H1 (cell line): ENCODE results near the gene INHBC.
A peak's percentile ranks its signal among the peaks of the same experiment; 100 is the strongest.

Experiments used
- CBX5 ChIP-seq: fragments of 300-800, 300-1000 bp; sonication (generic); IDR thresholded peaks from 2 replicates; pipeline ENCODE4 v1.7.1; 2016; ENCODE audit warnings: antibody characterized with exemption, low read length, low read depth
- EZH2 ChIP-seq: fragments of 200-600 bp; sonication (generic); IDR thresholded peaks from 2 replicates; pipeline ENCODE4 v1.7.1; 2012; ENCODE audit warnings: low read depth, mild to moderate bottlenecking, moderate library complexity, low read length, inconsistent platforms; ENCODE audit not compliant: severe bottlenecking
- NANOG ChIP-seq: IDR thresholded peaks from 2 replicates; pipeline ENCODE4 v1.6.1; 2011; ENCODE audit warnings: low read length, low read depth, mild to moderate bottlenecking, inconsistent platforms; ENCODE audit not compliant: insufficient read depth, poor library complexity, severe bottlenecking
- NRF1 ChIP-seq: IDR thresholded peaks from 2 replicates; pipeline ENCODE4 v1.6.1; 2011; ENCODE audit warnings: mild to moderate bottlenecking, low read depth, low read length, improper control_type of control experiment
- POLR2A ChIP-seq, 2 experiments: IDR thresholded peaks; 1 replicate in 1 of 2; 2 replicates in 1 of 2; pipeline ENCODE4 v1.6.1; 2011; ENCODE audit warnings: low read depth in 2 of 2, low read length in 2 of 2, mild to moderate bottlenecking in 2 of 2; ENCODE audit errors: control extremely low read depth in 1 of 2
- POLR2AphosphoS5 ChIP-seq: IDR thresholded peaks from 2 replicates; pipeline ENCODE4 v1.6.1; 2011; ENCODE audit warnings: low read depth, low read length
- YY1 ChIP-seq: IDR thresholded peaks from 2 replicates; pipeline ENCODE4 v1.6.1; 2011; ENCODE audit warnings: low read depth, mild to moderate bottlenecking, low read length
- ZNF274 ChIP-seq: IDR thresholded peaks from 2 replicates; pipeline ENCODE4 v1.7.0; 2012; ENCODE audit warnings: low read length, borderline replicate concordance; ENCODE audit errors: extremely low read depth
- TF ChIP-seq, protein P1 (sequence below): IDR thresholded peaks from 2 replicates; pipeline ENCODE4 v1.6.1; 2012; ENCODE audit warnings: inconsistent platforms
- TF ChIP-seq, protein P2 (sequence below), 3 experiments: IDR thresholded peaks; 1 replicate in 2 of 3; 2 replicates in 1 of 3; pipeline versions ENCODE4 v1.5.1 to v1.6.1; 2011; ENCODE audit warnings: low read length in 3 of 3, mild to moderate bottlenecking in 3 of 3, inconsistent platforms in 2 of 3, low read depth in 1 of 3, moderate library complexity in 1 of 3; ENCODE audit not compliant: insufficient read depth in 1 of 3; ENCODE audit errors: control extremely low read depth in 1 of 3

DNA sequence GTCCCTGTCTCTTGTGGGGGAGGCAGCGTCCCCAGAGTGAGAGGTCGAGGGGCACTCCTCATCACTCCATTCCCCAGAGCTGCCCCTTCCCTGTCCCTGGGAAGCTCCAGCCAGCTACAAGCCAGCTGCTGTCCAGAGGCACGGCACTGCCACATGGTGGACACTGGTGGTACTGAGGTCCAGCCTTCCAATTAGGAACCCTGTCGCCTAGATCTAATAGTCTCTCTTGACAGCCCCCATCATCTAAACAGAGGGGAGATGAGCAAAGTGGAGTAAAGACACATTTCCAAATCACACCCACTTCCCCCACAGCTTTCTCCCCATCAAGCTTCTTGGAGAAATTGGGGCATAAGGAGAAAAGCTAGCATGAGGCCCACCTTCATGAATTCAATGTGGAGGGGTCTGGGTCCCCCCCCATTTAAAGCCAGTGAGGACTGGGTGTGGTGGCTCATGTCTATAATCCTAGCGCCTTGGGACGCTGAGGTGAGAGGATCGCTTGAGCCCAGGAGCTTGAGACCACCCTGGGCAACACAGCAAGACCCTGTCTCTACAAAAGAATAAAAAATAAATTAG is 18.4 kb downstream of the INHBC start:
- TF ChIP-seq NANOG = no peak
- TF ChIP-seq CBX5 = no peak
- no peak for TF ChIP-seq NRF1
- no peak for TF ChIP-seq ZNF274
- TF ChIP-seq EZH2 = no peak
- TF ChIP-seq, protein P1, sequence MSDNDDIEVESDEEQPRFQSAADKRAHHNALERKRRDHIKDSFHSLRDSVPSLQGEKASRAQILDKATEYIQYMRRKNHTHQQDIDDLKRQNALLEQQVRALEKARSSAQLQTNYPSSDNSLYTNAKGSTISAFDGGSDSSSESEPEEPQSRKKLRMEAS = no peak
- TF ChIP-seq, protein P2, sequence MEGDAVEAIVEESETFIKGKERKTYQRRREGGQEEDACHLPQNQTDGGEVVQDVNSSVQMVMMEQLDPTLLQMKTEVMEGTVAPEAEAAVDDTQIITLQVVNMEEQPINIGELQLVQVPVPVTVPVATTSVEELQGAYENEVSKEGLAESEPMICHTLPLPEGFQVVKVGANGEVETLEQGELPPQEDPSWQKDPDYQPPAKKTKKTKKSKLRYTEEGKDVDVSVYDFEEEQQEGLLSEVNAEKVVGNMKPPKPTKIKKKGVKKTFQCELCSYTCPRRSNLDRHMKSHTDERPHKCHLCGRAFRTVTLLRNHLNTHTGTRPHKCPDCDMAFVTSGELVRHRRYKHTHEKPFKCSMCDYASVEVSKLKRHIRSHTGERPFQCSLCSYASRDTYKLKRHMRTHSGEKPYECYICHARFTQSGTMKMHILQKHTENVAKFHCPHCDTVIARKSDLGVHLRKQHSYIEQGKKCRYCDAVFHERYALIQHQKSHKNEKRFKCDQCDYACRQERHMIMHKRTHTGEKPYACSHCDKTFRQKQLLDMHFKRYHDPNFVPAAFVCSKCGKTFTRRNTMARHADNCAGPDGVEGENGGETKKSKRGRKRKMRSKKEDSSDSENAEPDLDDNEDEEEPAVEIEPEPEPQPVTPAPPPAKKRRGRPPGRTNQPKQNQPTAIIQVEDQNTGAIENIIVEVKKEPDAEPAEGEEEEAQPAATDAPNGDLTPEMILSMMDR (IDR thresholded peaks at IDR 0.05; ENCODE audit: control extremely low read depth in 1 of 3, insufficient read depth in 1 of 3, low read depth in 1 of 3, low read length in 3 of 3) = peak in 2 of 3 experiments; percentile 97 to 99; a peak in 3 of 4 replicates
- TF ChIP-seq YY1 = 0 out of 2 replicates have a peak, but pooled peaks have one; percentile 17
- TF ChIP-seq POLR2AphosphoS5 = no peak
- TF ChIP-seq POLR2A (IDR thresholded peaks at IDR 0.05; ENCODE audit: control extremely low read depth in 1 of 2, low read depth in 2 of 2, low read length in 2 of 2) = no peak
